Kidney (tissue), 14 donors: Measurements from ENCODE around the gene RP2. TPM values are rescaled to one million over a fixed set of nuclear protein-coding genes. Genes with fewer than 3 reads are reported as not detected.

Experiments
- DNase-seq, 5 donors: peaks; one replicate each; pipeline ENCODE4 v3.0.0-alpha.2; 2013 to 2020
- FAIRE-seq: peaks from 2 replicates; lab custom pipeline; 2012; peaks lifted over from hg19 to GRCh38; lab: Jason Lieb, UNC
- H3K27ac ChIP-seq, 2 donors: one replicate each; pipeline ENCODE4 v1.7.0; 2013; ENCODE audit warnings: low read depth in 2 of 2, low read length in 2 of 2, inconsistent platforms in 1 of 2
- H3K27me3 ChIP-seq: one replicate; pipeline ENCODE4 v1.7.1; 2013; ENCODE audit warnings: low read length, inconsistent platforms; ENCODE audit not compliant: control insufficient read depth, insufficient read depth
- H3K36me3 ChIP-seq, 3 donors: one replicate each; pipeline versions ENCODE4 v1.7.0 to v1.7.1; 2013; ENCODE audit warnings: low read length in 3 of 3, control low read depth in 1 of 3, inconsistent platforms in 1 of 3; ENCODE audit not compliant: insufficient read depth in 3 of 3, control insufficient read depth in 2 of 3
- H3K4me1 ChIP-seq, 3 donors: one replicate each; pipeline versions ENCODE4 v1.7.0 to v1.7.1; 2013; ENCODE audit warnings: low read length in 3 of 3, inconsistent platforms in 1 of 3, low read depth in 1 of 3; ENCODE audit not compliant: control insufficient read depth in 2 of 3, insufficient read depth in 2 of 3
- H3K4me3 ChIP-seq, 3 donors: one replicate each; pipeline versions ENCODE4 v1.7.0 to v1.8.1; 2013; ENCODE audit warnings: low read length in 3 of 3, control low read depth in 1 of 3, inconsistent platforms in 1 of 3
- H3K9ac ChIP-seq, 3 donors: one replicate each; pipeline versions ENCODE4 v1.7.0 to v1.7.1; 2013; ENCODE audit warnings: low read length in 3 of 3, control low read depth in 1 of 3, inconsistent platforms in 1 of 3
- H3K9me3 ChIP-seq, 3 donors: one replicate each; pipeline versions ENCODE4 v1.7.0 to v1.7.1; 2013; ENCODE audit warnings: low read length in 3 of 3, control low read depth in 1 of 3, inconsistent platforms in 1 of 3; ENCODE audit not compliant: control insufficient read depth in 2 of 3, insufficient read depth in 1 of 3
- intact Hi-C: fragments of 100-400 bp; cut with DNase I; formaldehyde crosslinking; loops from one replicate; pipeline ENCODE4 v1.11.1; 2022
- polyA plus RNA-seq: library from polyadenylated mRNA; stranded (reverse); fragments of 350-450 nt; fragmentation: Illumina TruSeq; extraction: RNeasy Lipid Tissue Mini Kit (QIAGEN cat#74804); gene quantifications from one replicate; pipeline ENCODE4 v1.2.3, GENCODE V29; 2014; ENCODE audit warnings: low read depth, low replicate concordance; ENCODE audit not compliant: insufficient read depth
- total RNA-seq: library from RNA; stranded (reverse); fragmentation: NEBNext Ultra II Directional; extraction: Animal tissue kit (Norgen Biotek cat#: 25700); gene quantifications from one replicate; pipeline ENCODE4 v1.2.1, GENCODE V29; 2021
- TF ChIP-seq, protein P1 (sequence below): IDR thresholded peaks from 3 replicates; pipeline ENCODE4 v1.5.1; 2012; ENCODE audit warnings: mild to moderate bottlenecking, moderate library complexity, borderline replicate concordance; ENCODE audit not compliant: insufficient read depth; ENCODE audit errors: extremely low read depth
- donor health status: control.
- donor health status: control.
- donor health status: control.
- donor health status: control.
- donor health status: control.
- donor health status: DM: yes; HTN: yes; CAD: no.
- donor health status: Normal renal cell carcinoma (clear cell type).

Gene RP2
- total and polyA plus RNA-seq, 2 donors from 2014 or later, result 2.8 to 10.0 TPM

GRCh38 chrX:46876901-46877300 lies 40.1 kb downstream of the RP2 start:
- DNase-seq, result no peak
- no peaks in the 10 kb centered on the region for H3K27me3 ChIP-seq
- TF ChIP-seq, protein P1, sequence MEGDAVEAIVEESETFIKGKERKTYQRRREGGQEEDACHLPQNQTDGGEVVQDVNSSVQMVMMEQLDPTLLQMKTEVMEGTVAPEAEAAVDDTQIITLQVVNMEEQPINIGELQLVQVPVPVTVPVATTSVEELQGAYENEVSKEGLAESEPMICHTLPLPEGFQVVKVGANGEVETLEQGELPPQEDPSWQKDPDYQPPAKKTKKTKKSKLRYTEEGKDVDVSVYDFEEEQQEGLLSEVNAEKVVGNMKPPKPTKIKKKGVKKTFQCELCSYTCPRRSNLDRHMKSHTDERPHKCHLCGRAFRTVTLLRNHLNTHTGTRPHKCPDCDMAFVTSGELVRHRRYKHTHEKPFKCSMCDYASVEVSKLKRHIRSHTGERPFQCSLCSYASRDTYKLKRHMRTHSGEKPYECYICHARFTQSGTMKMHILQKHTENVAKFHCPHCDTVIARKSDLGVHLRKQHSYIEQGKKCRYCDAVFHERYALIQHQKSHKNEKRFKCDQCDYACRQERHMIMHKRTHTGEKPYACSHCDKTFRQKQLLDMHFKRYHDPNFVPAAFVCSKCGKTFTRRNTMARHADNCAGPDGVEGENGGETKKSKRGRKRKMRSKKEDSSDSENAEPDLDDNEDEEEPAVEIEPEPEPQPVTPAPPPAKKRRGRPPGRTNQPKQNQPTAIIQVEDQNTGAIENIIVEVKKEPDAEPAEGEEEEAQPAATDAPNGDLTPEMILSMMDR, result no peak

DNA sequence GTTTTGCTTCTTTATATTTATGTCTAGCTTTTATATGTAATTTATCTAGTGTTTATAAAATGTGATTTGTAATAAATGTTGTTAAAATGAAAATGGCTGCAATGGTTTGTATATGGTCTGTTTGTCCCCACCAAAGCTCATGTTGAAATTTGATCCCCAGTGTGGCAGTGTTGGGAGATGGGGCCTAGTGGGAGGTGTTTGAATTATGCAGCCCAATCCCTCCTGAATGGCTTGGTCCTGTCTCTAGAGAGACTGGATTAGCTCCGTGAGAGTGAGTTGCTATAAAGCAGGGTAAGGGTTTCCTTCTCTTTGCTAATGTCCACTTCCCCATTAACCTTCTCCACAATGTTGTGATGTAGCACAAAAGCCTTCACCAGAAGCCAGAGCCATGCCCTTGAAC lies 45.4 kb downstream of the RP2 start:
- TF ChIP-seq, protein P1, result no peak

More at GRCh38 chrX:46876901-46877300, 40.1 kb downstream of the RP2 start:
- Histone ChIP-seq H3K27ac (no peak overlapping the region), H3K4me1 (no peaks in the 10 kb centered on the region), H3K9ac (no peak overlapping the region), H3K36me3 (no peaks in the 10 kb centered on the region), H3K4me3 (no peak overlapping the region), H3K9me3 (no peaks in the 10 kb centered on the region)
- FAIRE-seq, result no peak
- intact Hi-C loops, result no loop called here

DNA sequence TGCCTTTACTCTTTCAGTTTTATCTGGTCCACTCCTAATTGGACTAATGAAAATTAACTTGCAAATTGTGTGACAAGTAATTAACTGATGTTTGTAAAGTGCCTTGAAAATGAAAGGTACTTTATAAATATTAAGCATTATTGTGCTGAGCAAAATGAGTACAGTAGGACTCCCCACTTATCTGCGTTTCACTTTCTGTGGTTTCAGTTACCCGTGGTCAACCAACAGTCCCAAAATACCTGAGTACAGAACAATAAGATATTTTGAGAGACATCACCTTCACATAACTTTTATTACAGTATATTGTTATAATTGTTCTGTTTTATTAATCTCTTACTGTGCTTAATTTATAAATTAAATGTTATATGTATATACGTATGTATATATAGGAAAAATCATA lies 48.0 kb downstream of the RP2 start:
- intact Hi-C loops, result no loop called here
- Histone ChIP-seq H3K9me3 (no peaks in the 10 kb centered on the region), H3K9ac (no peak overlapping the region), H3K27me3 (no peaks in the 10 kb centered on the region), H3K36me3 (no peaks in the 10 kb centered on the region), H3K27ac (no peak overlapping the region), H3K4me1 (no peaks in the 10 kb centered on the region), H3K4me3 (no peak overlapping the region)
- TF ChIP-seq, protein P1, result no peak
- FAIRE-seq (peak; percentile 33), DNase-seq (no peak)

More for the DNA sequence above, 45.4 kb downstream of the RP2 start:
- Histone ChIP-seq H3K27ac (no peak overlapping the region), H3K9ac (no peak overlapping the region), H3K27me3 (no peaks in the 10 kb centered on the region), H3K36me3 (no peaks in the 10 kb centered on the region), H3K4me1 (no peaks in the 10 kb centered on the region), H3K9me3 (no peaks in the 10 kb centered on the region), H3K4me3 (no peak overlapping the region)
- FAIRE-seq (no peak), DNase-seq (no peak)
- intact Hi-C loops, result no loop called here

- Histone ChIP-seq H3K4me1 (no peaks in the 10 kb centered on the region), H3K4me3 (no peak overlapping the region), H3K36me3 (no peaks in the 10 kb centered on the region), H3K9ac (no peak overlapping the region), H3K27me3 (peaks cover 3% of the 10 kb centered on the region), H3K9me3 (no peaks in the 10 kb centered on the region), H3K27ac (no peak overlapping the region)
- peak; percentile 11 for FAIRE-seq
- DNase-seq, result no peak
- TF ChIP-seq, protein P1, result no peak
- intact Hi-C loops, result no loop called here
Observed at GRCh38 chrX:46898207-46898606, 61.4 kb downstream of the RP2 start.
